OCI-LY7 (cell line): ENCODE data around the gene NTHL1.

Experiments used
- EZH2phosphoT487 ChIP-seq: fragments of 200-600 bp; sonication (generic); IDR thresholded peaks from 2 replicates; pipeline ENCODE4 v1.6.1; 2018; ENCODE audit warnings: low read depth, borderline replicate concordance, mild to moderate bottlenecking, mixed run types, antibody characterized with exemption, low read length, moderate library complexity, mixed read lengths
- TF ChIP-seq, protein P1 (sequence below): fragments of 200-600 bp; sonication (generic); conservative IDR thresholded peaks from 2 replicates; pipeline ENCODE4 v1.5.1; 2014; ENCODE audit warnings: mild to moderate bottlenecking, antibody characterized with exemption, low read length, moderate library complexity, mixed read lengths

DNA sequence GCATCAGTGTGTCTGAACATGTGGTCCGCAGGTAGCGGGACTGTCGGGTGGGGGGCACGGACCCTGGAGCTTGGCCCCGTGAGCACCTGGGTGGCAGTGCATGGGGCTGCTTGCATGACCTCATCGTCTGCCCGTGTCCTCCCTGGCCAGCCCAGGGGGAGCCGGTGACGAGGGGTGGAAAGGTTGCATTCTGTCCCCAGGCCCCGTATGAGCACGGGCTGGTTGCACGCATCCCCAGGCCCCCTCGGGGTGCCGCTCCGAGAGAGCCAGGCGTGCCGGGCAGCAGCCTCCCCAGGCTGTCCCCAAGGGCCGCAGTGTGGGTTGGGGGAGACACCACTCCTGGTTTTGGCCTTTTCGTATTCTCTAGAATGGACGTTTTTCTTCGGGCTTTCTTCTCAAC lies 30.1 kb upstream of the NTHL1 start:
- TF ChIP-seq, protein P1, sequence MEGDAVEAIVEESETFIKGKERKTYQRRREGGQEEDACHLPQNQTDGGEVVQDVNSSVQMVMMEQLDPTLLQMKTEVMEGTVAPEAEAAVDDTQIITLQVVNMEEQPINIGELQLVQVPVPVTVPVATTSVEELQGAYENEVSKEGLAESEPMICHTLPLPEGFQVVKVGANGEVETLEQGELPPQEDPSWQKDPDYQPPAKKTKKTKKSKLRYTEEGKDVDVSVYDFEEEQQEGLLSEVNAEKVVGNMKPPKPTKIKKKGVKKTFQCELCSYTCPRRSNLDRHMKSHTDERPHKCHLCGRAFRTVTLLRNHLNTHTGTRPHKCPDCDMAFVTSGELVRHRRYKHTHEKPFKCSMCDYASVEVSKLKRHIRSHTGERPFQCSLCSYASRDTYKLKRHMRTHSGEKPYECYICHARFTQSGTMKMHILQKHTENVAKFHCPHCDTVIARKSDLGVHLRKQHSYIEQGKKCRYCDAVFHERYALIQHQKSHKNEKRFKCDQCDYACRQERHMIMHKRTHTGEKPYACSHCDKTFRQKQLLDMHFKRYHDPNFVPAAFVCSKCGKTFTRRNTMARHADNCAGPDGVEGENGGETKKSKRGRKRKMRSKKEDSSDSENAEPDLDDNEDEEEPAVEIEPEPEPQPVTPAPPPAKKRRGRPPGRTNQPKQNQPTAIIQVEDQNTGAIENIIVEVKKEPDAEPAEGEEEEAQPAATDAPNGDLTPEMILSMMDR: no peak
- no peak for TF ChIP-seq EZH2phosphoT487
